ENCODE measurements around the gene RDM1.

- TF ChIP-seq CTCF (IDR thresholded peaks at IDR 0.05) = no peak
- no peak for TF ChIP-seq POLR2A (IDR thresholded peaks at IDR 0.05; ENCODE audit: low read depth)
- no peak for TF ChIP-seq POLR2AphosphoS5 (IDR thresholded peaks at IDR 0.05)
Observed at GRCh38 chr17:35972535-35972934, 42.0 kb upstream of the RDM1 start.
